NT2/D1 (cell line): ENCODE data around the gene VSX1.

Source experiments
- DNase-seq: peaks from one replicate; pipeline ENCODE4 v3.0.0-alpha.2; 2011; ENCODE audit warnings: low read depth, low spot score
- H3K27me3 ChIP-seq: 2 replicates; pipeline ENCODE4 v1.6.0; 2011; ENCODE audit warnings: mild to moderate bottlenecking; ENCODE audit not compliant: insufficient read length, insufficient read depth
- H3K36me3 ChIP-seq: 2 replicates; pipeline ENCODE4 v1.6.1; 2011; ENCODE audit warnings: mild to moderate bottlenecking, low read length, mixed read lengths; ENCODE audit not compliant: insufficient read depth, insufficient read length
- H3K4me1 ChIP-seq: 2 replicates; pipeline ENCODE4 v1.5.1; 2011; ENCODE audit not compliant: insufficient read depth, insufficient read length
- H3K4me3 ChIP-seq: 2 replicates; pipeline ENCODE4 v1.5.1; 2011; ENCODE audit warnings: low read depth; ENCODE audit not compliant: insufficient read length
- H3K9ac ChIP-seq: 2 replicates; pipeline ENCODE4 v1.6.0; 2011; ENCODE audit warnings: low read depth; ENCODE audit not compliant: insufficient read length
- H3K9me3 ChIP-seq: 2 replicates; pipeline ENCODE4 v1.5.1; 2011; ENCODE audit warnings: mild to moderate bottlenecking, low read length; ENCODE audit not compliant: insufficient read depth
- SUZ12 ChIP-seq: IDR thresholded peaks from 2 replicates; pipeline ENCODE4 v1.6.1; 2011; ENCODE audit not compliant: insufficient read length, insufficient read depth; ENCODE audit errors: extremely low read depth
- YY1 ChIP-seq: IDR thresholded peaks from 2 replicates; pipeline ENCODE4 v1.6.1; 2011; ENCODE audit not compliant: insufficient read length, insufficient read depth
- ZNF274 ChIP-seq: IDR thresholded peaks from 2 replicates; pipeline ENCODE4 v1.6.1; 2011; ENCODE audit warnings: mild to moderate bottlenecking, low read depth, low read length

The VSX1 gene

GRCh38 chr20:25030649-25031207 is 51.2 kb downstream of the VSX1 start:
- no peak overlapping the region for H3K4me3 ChIP-seq
- TF ChIP-seq ZNF274: no peak
- no peak for TF ChIP-seq SUZ12
- no peak for TF ChIP-seq YY1
- H3K4me1 ChIP-seq: peaks cover 5% of the 10 kb centered on the region
- no peaks in the 10 kb centered on the region; the same call in 1 of the 2 replicates for H3K9me3 ChIP-seq
- no peaks in the 10 kb centered on the region for H3K36me3 ChIP-seq
- no peak for DNase-seq
- peaks cover 7% of the 10 kb centered on the region for H3K27me3 ChIP-seq
- H3K9ac ChIP-seq: no peak overlapping the region

GRCh38 chr20:25030007-25030648 is 51.8 kb downstream of the VSX1 start:
- Histone ChIP-seq H3K36me3 (no peaks in the 10 kb centered on the region), H3K27me3 (peaks cover 7% of the 10 kb centered on the region), H3K9ac (no peak overlapping the region), H3K4me1 (peaks cover 5% of the 10 kb centered on the region), H3K4me3 (no peak overlapping the region), H3K9me3 (no peaks in the 10 kb centered on the region; the same call in 1 of the 2 replicates)
- TF ChIP-seq SUZ12: no peak
- TF ChIP-seq ZNF274: no peak
- no peak for TF ChIP-seq YY1
- DNase-seq: no peak

GRCh38 chr20:25025986-25026605 is 55.8 kb downstream of the VSX1 start:
- Histone ChIP-seq H3K4me3 (no peak overlapping the region), H3K27me3 (no peaks in the 10 kb centered on the region), H3K9ac (no peak overlapping the region), H3K36me3 (no peaks in the 10 kb centered on the region), H3K9me3 (no peaks in the 10 kb centered on the region), H3K4me1 (no peaks in the 10 kb centered on the region)
- no peak for DNase-seq
- TF ChIP-seq YY1 (no peak), SUZ12 (no peak)
